Thymus (tissue), 11 donors: Measurements from ENCODE around the gene P2RY2. TPM values are rescaled to one million over a fixed set of nuclear protein-coding genes. Genes with fewer than 3 reads are reported as not detected.
"Not testable (repeated sequence)": the region's sequence is repeated elsewhere in the genome, so short reads cannot be mapped to it uniquely, and the experiment has no call there.

Source experiments
- DNase-seq, 9 donors: peaks; one replicate each; pipeline ENCODE4 v3.0.0-alpha.2; 2013; ENCODE audit warnings: low spot score in 9 of 9, low read depth in 6 of 9, missing footprints in 1 of 9
- H3K27ac ChIP-seq, 2 donors: one replicate each; pipeline ENCODE4 v1.5.1; 2013; ENCODE audit warnings: control low read depth in 1 of 2, low read depth in 1 of 2, low read length in 1 of 2, mild to moderate bottlenecking in 1 of 2, moderate library complexity in 1 of 2
- H3K27me3 ChIP-seq, 2 donors: one replicate each; pipeline ENCODE4 v1.5.1; 2013; ENCODE audit warnings: low read length in 1 of 2; ENCODE audit not compliant: control insufficient read depth in 2 of 2, insufficient read depth in 1 of 2
- H3K36me3 ChIP-seq, 2 donors: one replicate each; pipeline ENCODE4 v1.5.1; 2013; ENCODE audit warnings: low read length in 1 of 2, mild to moderate bottlenecking in 1 of 2, moderate library complexity in 1 of 2; ENCODE audit not compliant: control insufficient read depth in 2 of 2, insufficient read depth in 2 of 2
- H3K4me1 ChIP-seq, 2 donors: one replicate each; pipeline ENCODE4 v1.5.1; 2013; ENCODE audit warnings: low read length in 2 of 2; ENCODE audit not compliant: control insufficient read depth in 2 of 2, insufficient read depth in 2 of 2
- H3K4me3 ChIP-seq, 2 donors: one replicate each; pipeline ENCODE4 v1.5.1; 2013; ENCODE audit warnings: low read length in 2 of 2, control low read depth in 1 of 2, mild to moderate bottlenecking in 1 of 2
- H3K9me3 ChIP-seq, 2 donors: one replicate each; pipeline ENCODE4 v1.5.1; 2013; ENCODE audit warnings: low read length in 1 of 2, mild to moderate bottlenecking in 1 of 2; ENCODE audit not compliant: control insufficient read depth in 2 of 2, insufficient read depth in 1 of 2
- WGBS: extraction: QIAGEN DNeasy Blood & Tissue Kit; methylation state at CpG from one replicate; pipeline ENCODE4 v1.1.7; 2013; 5-methylcytosine and 5-hydroxymethylcytosine counted together
- polyA plus RNA-seq: library from polyadenylated mRNA; stranded (reverse); fragments of 200-250 nt; gene quantifications from one replicate; pipeline ENCODE4 v1.2.3, GENCODE V29; 2013
- total RNA-seq: library from RNA; stranded (reverse); fragments of 120-200 nt; gene quantifications from one replicate; pipeline ENCODE4 v1.2.4, GENCODE V29; 2013
- donor health status: healthy.

P2RY2 gene
- total and polyA plus RNA-seq, 2 donors, result 0.52 to 0.75 TPM

GRCh38 chr11:73271478-73271865 is 53.4 kb downstream of the P2RY2 start:
- H3K27me3 ChIP-seq, H3K9me3 ChIP-seq, H3K27ac ChIP-seq, DNase-seq, H3K4me1 ChIP-seq, H3K36me3 ChIP-seq, H3K4me3 ChIP-seq: not testable (repeated sequence)
- WGBS, result 95% methylated on average over 10 of the region's 10 CpGs

- WGBS, result 84% methylated on average over 17 of the region's 17 CpGs
- H3K27ac ChIP-seq, result no peak within 1 kb of the TSS
- no peaks in the 10 kb centered on the region for H3K27me3 ChIP-seq
- H3K9me3 ChIP-seq, result no peaks in the 10 kb centered on the region
- peak within 1 kb of the TSS in 1 of 2 donors; percentile 2 for H3K4me3 ChIP-seq
- no peak for DNase-seq
- H3K36me3 ChIP-seq, result no peaks in the 10 kb centered on the region
- H3K4me1 ChIP-seq, result peaks cover 0 to 2% of the 10 kb centered on the region in 2 donors
These were observed 54.0 kb downstream of the P2RY2 start, which contains the start of gene P2RY6 for GRCh38 chr11:73271936-73272679. Gene P2RY6 (plus strand): TSS chr11:73272338. CDS start chr11:73296519, 24,181 bp downstream.

GRCh38 chr11:73272680-73273038 is 54.6 kb downstream of the P2RY2 start:
- Histone ChIP-seq H3K9me3 (no peaks in the 10 kb centered on the region), H3K27me3 (no peaks in the 10 kb centered on the region), H3K36me3 (no peaks in the 10 kb centered on the region), H3K4me1 (peaks cover 0 to 2% of the 10 kb centered on the region in 2 donors), H3K4me3 (peak overlapping the region in 1 of 2 donors; percentile 2), H3K27ac (no peak overlapping the region)
- 98% methylated on average over 7 of the region's 7 CpGs for WGBS
- DNase-seq, result no peak

DNA sequence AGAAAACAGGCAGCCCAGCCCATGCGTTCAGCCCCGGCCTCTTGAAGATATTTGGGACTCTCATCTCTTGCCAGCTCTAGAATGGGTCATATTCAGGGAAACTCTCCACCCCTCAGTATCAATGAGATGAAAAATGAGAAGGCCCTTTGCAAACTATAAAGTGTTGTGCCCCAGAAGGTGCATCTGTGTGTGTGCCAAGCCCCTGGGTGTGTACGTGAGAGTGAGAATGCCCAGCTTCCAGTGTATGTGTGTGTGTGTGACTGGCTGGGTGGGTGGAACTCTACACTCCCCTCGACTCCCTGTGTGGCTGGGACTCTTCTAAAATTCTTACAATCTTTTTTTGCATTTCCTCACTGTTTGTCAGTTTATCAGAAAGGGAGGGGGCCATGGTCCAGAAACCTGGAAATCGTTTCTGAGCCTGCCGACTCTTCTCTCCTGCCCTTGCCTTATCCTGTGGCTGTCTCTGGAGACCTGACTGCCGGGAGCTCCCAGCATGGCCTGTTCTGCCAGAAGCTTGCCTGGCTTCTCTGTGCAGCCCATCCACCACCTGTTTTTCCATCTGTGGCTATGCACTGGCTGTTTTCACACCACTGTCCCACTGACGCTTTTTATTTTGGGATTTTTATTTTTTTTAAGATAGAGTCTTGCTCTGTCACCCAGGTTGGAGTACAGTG is 55.3 kb downstream of the P2RY2 start:
- no peaks in the 10 kb centered on the region for H3K27me3 ChIP-seq
- H3K27ac ChIP-seq, result no peak overlapping the region
- DNase-seq, result no peak
- H3K36me3 ChIP-seq, result no peaks in the 10 kb centered on the region
- WGBS, result 90% methylated on average over 8 of the region's 8 CpGs
- H3K9me3 ChIP-seq, result no peaks in the 10 kb centered on the region
- peaks cover 0 to 2% of the 10 kb centered on the region in 2 donors for H3K4me1 ChIP-seq
- H3K4me3 ChIP-seq, result peak overlapping the region in 1 of 2 donors; percentile 10

GRCh38 chr11:73274191-73274590 is 56.1 kb downstream of the P2RY2 start:
- WGBS, result 98% methylated on average over 4 of the region's 4 CpGs

GRCh38 chr11:73274722-73275380 is 56.8 kb downstream of the P2RY2 start:
- Histone ChIP-seq H3K27ac (no peak overlapping the region), H3K4me1 (no peaks in the 10 kb centered on the region), H3K36me3 (no peaks in the 10 kb centered on the region), H3K9me3 (no peaks in the 10 kb centered on the region), H3K27me3 (no peaks in the 10 kb centered on the region), H3K4me3 (no peak overlapping the region)
- DNase-seq, result no peak
- WGBS, result 68% methylated on average over 11 of the region's 11 CpGs

More at GRCh38 chr11:73274191-73274590, 56.1 kb downstream of the P2RY2 start:
- H3K4me1 ChIP-seq, DNase-seq, H3K4me3 ChIP-seq, H3K27me3 ChIP-seq, H3K9me3 ChIP-seq, H3K36me3 ChIP-seq, H3K27ac ChIP-seq: not testable (repeated sequence)

DNA sequence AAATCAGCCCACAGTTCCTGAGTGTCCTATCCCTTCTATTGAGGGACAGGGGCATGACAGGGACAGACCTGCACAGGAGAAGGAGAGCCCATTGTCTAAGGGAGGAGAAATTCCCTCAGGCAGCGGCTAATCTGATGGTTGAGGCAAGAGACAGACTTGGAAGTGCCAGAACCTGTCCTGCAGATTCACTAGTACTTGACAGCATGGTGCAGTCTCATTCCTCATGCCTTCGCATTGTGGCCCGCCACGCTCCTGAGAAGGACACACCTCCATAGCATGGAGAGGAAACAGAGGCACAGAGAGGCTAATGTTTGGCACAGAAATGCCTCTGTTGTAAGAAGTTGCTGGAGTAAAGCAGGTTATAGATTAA is 57.3 kb downstream of the P2RY2 start:
- Histone ChIP-seq H3K4me3 (no peak overlapping the region), H3K27ac (no peak overlapping the region), H3K4me1 (peaks cover 0 to under 1% of the 10 kb centered on the region in 2 donors), H3K27me3 (no peaks in the 10 kb centered on the region), H3K36me3 (no peaks in the 10 kb centered on the region), H3K9me3 (no peaks in the 10 kb centered on the region)
- 98% methylated on average over 4 of the region's 4 CpGs for WGBS
- no peak for DNase-seq

- no peaks in the 10 kb centered on the region for H3K27me3 ChIP-seq
- no peak for DNase-seq
- H3K4me1 ChIP-seq, result peaks cover 0 to 4% of the 10 kb centered on the region in 2 donors
- no peaks in the 10 kb centered on the region for H3K9me3 ChIP-seq
- no peaks in the 10 kb centered on the region for H3K36me3 ChIP-seq
- H3K4me3 ChIP-seq, result no peak overlapping the region
- no peak overlapping the region for H3K27ac ChIP-seq
- WGBS, result 97% methylated on average over 3 of the region's 3 CpGs
These were observed 59.4 kb downstream of the P2RY2 start for GRCh38 chr11:73277467-73277866.

DNA sequence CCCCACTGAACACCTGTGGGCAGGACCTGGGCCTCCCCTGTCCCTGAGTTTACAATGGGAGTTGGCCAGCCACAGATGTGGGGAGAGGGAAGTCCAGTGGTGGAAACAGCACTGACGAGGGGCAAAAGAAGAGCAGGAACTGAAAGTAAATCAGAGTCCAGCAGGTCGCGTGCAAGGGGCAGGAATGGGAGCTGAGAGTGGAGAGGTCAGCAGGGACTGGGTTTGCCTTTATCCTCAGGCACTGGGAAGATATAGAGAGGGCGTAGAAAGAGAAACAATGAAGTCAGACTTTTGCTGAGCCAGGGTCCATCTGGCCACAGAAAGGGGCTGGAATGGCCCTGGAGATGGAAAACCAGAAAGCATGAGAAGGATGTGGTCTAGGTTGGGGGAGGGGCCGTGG is 62.5 kb downstream of the P2RY2 start:
- Histone ChIP-seq H3K4me3 (no peak overlapping the region), H3K27ac (no peak overlapping the region), H3K4me1 (peaks cover 0 to 4% of the 10 kb centered on the region in 2 donors), H3K36me3 (no peaks in the 10 kb centered on the region), H3K9me3 (no peaks in the 10 kb centered on the region), H3K27me3 (no peaks in the 10 kb centered on the region)
- 81% methylated on average over 5 of the region's 5 CpGs for WGBS
- DNase-seq, result no peak
